Measurements from ENCODE around the gene SENP2.

The SENP2 gene

GRCh38 chr3:185663929-185664328 is 77.8 kb downstream of the SENP2 start:
- intact Hi-C loops (cut with DNase I), result loop anchor here (10.0 kb wide), 1 partner anchor 271 kb away; the partner anchor contains the start of gene TRA2B
- peak in 1 of 10 donors; percentile 33 for DNase-seq

GRCh38 chr3:185667574-185667973 is 81.5 kb downstream of the SENP2 start:
- intact Hi-C loops (cut with DNase I), result loop anchor here (10.0 kb wide), 1 partner anchor 267 kb away; the partner anchor contains the start of gene TRA2B
- DNase-seq, result no peak

DNA sequence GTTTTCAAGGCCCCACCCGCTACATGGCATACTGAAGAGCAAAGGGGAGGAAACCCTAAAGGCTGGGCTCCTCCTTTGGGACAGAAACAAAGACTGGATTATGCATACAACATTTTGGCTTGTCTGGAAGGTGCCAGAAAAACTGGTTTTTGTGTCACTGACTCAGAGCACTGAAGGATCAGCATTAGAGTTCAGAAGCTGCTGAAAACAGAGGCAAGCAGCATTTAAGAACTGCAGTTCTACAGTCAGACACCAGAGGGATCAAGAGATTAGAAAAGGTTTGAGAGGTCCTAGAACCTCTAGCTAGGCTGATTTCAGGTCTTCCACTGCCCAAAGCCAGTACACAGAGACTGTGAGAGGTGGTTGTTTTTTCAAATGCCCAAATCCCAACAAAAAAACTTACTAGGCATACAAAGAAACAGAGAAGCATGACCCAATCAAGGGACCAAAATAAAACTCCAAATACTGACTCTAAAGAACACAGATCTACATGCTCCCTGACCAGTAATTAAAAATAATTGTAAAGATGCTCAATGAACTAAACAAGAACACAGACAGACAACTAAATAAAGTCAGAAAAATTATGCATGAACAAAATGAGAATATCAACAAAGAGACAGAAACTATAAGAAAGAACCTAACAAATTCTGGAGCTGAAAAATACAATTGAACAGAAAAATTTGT is 91.2 kb downstream of the SENP2 start:
- intact Hi-C loops (cut with DNase I), result no loop called here
- DNase-seq, result no peak

- intact Hi-C loops (cut with DNase I), result no loop called here
- no peak for DNase-seq
Observed at GRCh38 chr3:185678027-185678426, 91.9 kb downstream of the SENP2 start.

- intact Hi-C loops (cut with DNase I), result no loop called here
Observed at GRCh38 chr3:185680231-185680630, 94.1 kb downstream of the SENP2 start.

More at GRCh38 chr3:185680231-185680630, 94.1 kb downstream of the SENP2 start:
- no peak for DNase-seq
